ENCODE data around the gene CARD19. TPM values are rescaled to one million over a fixed set of nuclear protein-coding genes. Genes with fewer than 3 reads are reported as not detected.

CARD19 gene
- total and polyA plus RNA-seq, 4 experiments from 2014 or later: 57.8 to 88.7 (median 64.9) TPM

GRCh38 chr9:93136011-93136440, 40.0 kb downstream of the CARD19 start:
- CTCF ChIA-PET (ENCODE audit: partially characterized antibody): no interaction called here
- peak overlapping the region in 6 of 7 donors; percentile 70 to 99 (median 88) for H3K27ac Mint-ChIP-seq

GRCh38 chr9:93137362-93137761, 41.3 kb downstream of the CARD19 start:
- H3K27me3 Mint-ChIP-seq: no peaks in the 10 kb centered on the region
- H3K4me1 ChIP-seq (ENCODE audit: insufficient read depth, low read length): peaks cover 44% of the 10 kb centered on the region
- ChIA-PET POLR2A (ENCODE audit: partially characterized antibody) (interaction anchor here (0.7 to 2.1 kb wide), 2 partner anchors 10 to 12 kb away, joined by 3 to 5 read pairs; no protein-coding TSS in a partner anchor), CTCF (ENCODE audit: partially characterized antibody) (interaction anchor here (2.4 kb wide), 1 partner anchor 28 kb away, joined by 11 read pairs; no protein-coding TSS in a partner anchor)
- H3K4me3 Mint-ChIP-seq: no peak overlapping the region
- intact Hi-C loops (cut with micrococcal nuclease): loop anchor here (10.0 kb wide), 2 partner anchors 317 to 427 kb away; partner anchors contain the start of genes FAM120A and FAM120AOS
- H3K9me3 Mint-ChIP-seq: no peaks in the 10 kb centered on the region
- H3K27ac ChIP-seq (ENCODE audit: low read depth, low read length): no peak overlapping the region
- H3K27me3 ChIP-seq (ENCODE audit: insufficient read depth, low read length): no peaks in the 10 kb centered on the region
- no peaks in the 10 kb centered on the region for H3K36me3 ChIP-seq (ENCODE audit: insufficient read depth, low read length)
- DNase-seq: no peak
- H3K4me3 ChIP-seq (ENCODE audit: low read length in 2 of 2): no peak overlapping the region
- H3K4me1 Mint-ChIP-seq: peaks cover 18 to 72% (median 39%) of the 10 kb centered on the region in 4 donors
- H3K9me3 ChIP-seq (ENCODE audit: control insufficient read depth in 1 of 2, low read length in 2 of 2): no peaks in the 10 kb centered on the region
- peaks cover 0 to 10% of the 10 kb centered on the region in 2 donors for H3K36me3 Mint-ChIP-seq
- H3K27ac Mint-ChIP-seq: peak overlapping the region in 5 of 7 donors; percentile 42 to 79 (median 70)

More at GRCh38 chr9:93136011-93136440, 40.0 kb downstream of the CARD19 start:
- POLR2A ChIA-PET (ENCODE audit: partially characterized antibody): interaction anchor here (2.1 kb wide), 1 partner anchor 11 kb away, joined by 5 read pairs; no protein-coding TSS in a partner anchor
- no peak overlapping the region for H3K4me3 ChIP-seq (ENCODE audit: low read length in 2 of 2)
- no peaks in the 10 kb centered on the region for H3K9me3 ChIP-seq (ENCODE audit: control insufficient read depth in 1 of 2, low read length in 2 of 2)
- peaks cover 46% of the 10 kb centered on the region for H3K4me1 ChIP-seq (ENCODE audit: insufficient read depth, low read length)
- Mint-ChIP-seq H3K4me1 (peaks cover 25 to 75% (median 44%) of the 10 kb centered on the region in 4 donors), H3K27me3 (no peaks in the 10 kb centered on the region), H3K9me3 (no peaks in the 10 kb centered on the region), H3K36me3 (peaks cover 0 to 13% of the 10 kb centered on the region in 2 donors), H3K4me3 (peak overlapping the region in 6 of 8 donors; percentile 4 to 69 (median 36))
- no peaks in the 10 kb centered on the region for H3K36me3 ChIP-seq (ENCODE audit: insufficient read depth, low read length)
- H3K27ac ChIP-seq (ENCODE audit: low read depth, low read length): no peak overlapping the region
- no peaks in the 10 kb centered on the region for H3K27me3 ChIP-seq (ENCODE audit: insufficient read depth, low read length)
- intact Hi-C loops (cut with micrococcal nuclease): loop anchor here (10.0 kb wide), 2 partner anchors 319 to 429 kb away; partner anchors contain the start of genes FAM120A and FAM120AOS
- peak in 1 of 5 donors; percentile 17 for DNase-seq

- H3K36me3 ChIP-seq (ENCODE audit: insufficient read depth, low read length): no peaks in the 10 kb centered on the region
- H3K27me3 ChIP-seq (ENCODE audit: insufficient read depth, low read length): no peaks in the 10 kb centered on the region
- peak in 1 of 5 donors; percentile 15 for DNase-seq
- POLR2A ChIA-PET (ENCODE audit: partially characterized antibody): interaction anchor here (0.6 to 2.1 kb wide), 3 partner anchors 8 to 73 kb away, joined by 3 to 5 read pairs (median 3); no protein-coding TSS in a partner anchor
- no peak overlapping the region for H3K27ac ChIP-seq (ENCODE audit: low read depth, low read length)
- no peaks in the 10 kb centered on the region for H3K9me3 Mint-ChIP-seq
- peak overlapping the region in 5 of 7 donors; percentile 29 to 74 (median 62) for H3K27ac Mint-ChIP-seq
- no peak overlapping the region for H3K4me3 Mint-ChIP-seq
- H3K27me3 Mint-ChIP-seq: no peaks in the 10 kb centered on the region
- H3K4me1 ChIP-seq (ENCODE audit: insufficient read depth, low read length): peaks cover 44% of the 10 kb centered on the region
- H3K4me3 ChIP-seq (ENCODE audit: low read length in 2 of 2): no peak overlapping the region
- peaks cover 0 to 9% of the 10 kb centered on the region in 2 donors for H3K36me3 Mint-ChIP-seq
- H3K9me3 ChIP-seq (ENCODE audit: control insufficient read depth in 1 of 2, low read length in 2 of 2): no peaks in the 10 kb centered on the region
- CTCF ChIA-PET (ENCODE audit: partially characterized antibody): interaction anchor here (2.4 kb wide), 1 partner anchor 29 kb away, joined by 11 read pairs; no protein-coding TSS in a partner anchor
- peaks cover 16 to 72% (median 38%) of the 10 kb centered on the region in 4 donors for H3K4me1 Mint-ChIP-seq
- intact Hi-C loops (cut with micrococcal nuclease): loop anchor here (10.0 kb wide), 2 partner anchors 317 to 427 kb away; partner anchors contain the start of genes FAM120A and FAM120AOS
Measured at GRCh38 chr9:93138171-93138764, 42.3 kb downstream of the CARD19 start.

- no peaks in the 10 kb centered on the region for H3K36me3 ChIP-seq (ENCODE audit: insufficient read depth, low read length)
- ChIA-PET CTCF (ENCODE audit: partially characterized antibody) (interaction anchor here (1.0 to 2.4 kb wide), 2 partner anchors 14 to 30 kb away, joined by 3 to 11 read pairs; no protein-coding TSS in a partner anchor), POLR2A (ENCODE audit: partially characterized antibody) (interaction anchor here (0.6 to 1.2 kb wide), 3 partner anchors 10 to 161 kb away, joined by 3 read pairs; no protein-coding TSS in a partner anchor)
- no peak overlapping the region for H3K4me3 ChIP-seq (ENCODE audit: low read length in 2 of 2)
- no peaks in the 10 kb centered on the region for H3K27me3 ChIP-seq (ENCODE audit: insufficient read depth, low read length)
- H3K27me3 Mint-ChIP-seq: no peaks in the 10 kb centered on the region
- H3K9me3 ChIP-seq (ENCODE audit: control insufficient read depth in 1 of 2, low read length in 2 of 2): no peaks in the 10 kb centered on the region
- H3K9me3 Mint-ChIP-seq: no peaks in the 10 kb centered on the region
- H3K4me3 Mint-ChIP-seq: no peak overlapping the region
- H3K36me3 Mint-ChIP-seq: peaks cover 0 to 3% of the 10 kb centered on the region in 2 donors
- no peak overlapping the region for H3K27ac ChIP-seq (ENCODE audit: low read depth, low read length)
- H3K4me1 Mint-ChIP-seq: peaks cover 26 to 82% (median 45%) of the 10 kb centered on the region in 4 donors
- intact Hi-C loops (cut with micrococcal nuclease): loop anchor here (10.0 kb wide), 2 partner anchors 315 to 425 kb away; partner anchors contain the start of genes FAM120A and FAM120AOS
- DNase-seq: no peak
- H3K27ac Mint-ChIP-seq: peak overlapping the region in 3 of 7 donors; percentile 23 to 77 (median 43)
- H3K4me1 ChIP-seq (ENCODE audit: insufficient read depth, low read length): peaks cover 53% of the 10 kb centered on the region
Measured at GRCh38 chr9:93139365-93140182, 43.6 kb downstream of the CARD19 start.

GRCh38 chr9:93141771-93142483, 45.9 kb downstream of the CARD19 start:
- POLR2A ChIA-PET (ENCODE audit: partially characterized antibody): interaction anchor here (1.0 to 4.5 kb wide), 6 partner anchors 8 to 177 kb away, joined by 3 to 58 read pairs (median 6); partner anchors contain the start of gene NINJ1
- peaks cover 51% of the 10 kb centered on the region for H3K4me1 ChIP-seq (ENCODE audit: insufficient read depth, low read length)
- Mint-ChIP-seq H3K4me3 (peak overlapping the region in 3 of 8 donors; percentile 24 to 52 (median 31)), H3K9me3 (peaks cover 0 to 5% (median 3%) of the 10 kb centered on the region in 8 donors), H3K4me1 (peaks cover 29 to 76% (median 47%) of the 10 kb centered on the region in 4 donors), H3K36me3 (no peaks in the 10 kb centered on the region), H3K27ac (peak overlapping the region; percentile 36 to 91 (median 87)), H3K27me3 (no peaks in the 10 kb centered on the region)
- intact Hi-C loops (cut with micrococcal nuclease): no loop called here
- peak overlapping the region; percentile 25 for H3K27ac ChIP-seq (ENCODE audit: low read depth, low read length)
- no peak overlapping the region for H3K4me3 ChIP-seq (ENCODE audit: low read length in 2 of 2)
- no peaks in the 10 kb centered on the region for H3K36me3 ChIP-seq (ENCODE audit: insufficient read depth, low read length)
- CTCF ChIA-PET (ENCODE audit: partially characterized antibody): interaction anchor here (0.9 to 2.3 kb wide), 4 partner anchors 8 to 33 kb away, joined by 3 to 8 read pairs (median 3); no protein-coding TSS in a partner anchor
- H3K9me3 ChIP-seq (ENCODE audit: control insufficient read depth in 1 of 2, low read length in 2 of 2): no peaks in the 10 kb centered on the region
- no peaks in the 10 kb centered on the region for H3K27me3 ChIP-seq (ENCODE audit: insufficient read depth, low read length)
- DNase-seq: no peak
